D341Med (cell line): ENCODE results near the gene GRM4.

Experiments
- DNase-seq: peaks from one replicate; pipeline ENCODE4 v3.0.0; 2012; ENCODE audit warnings: low spot score

GRM4 gene

DNA sequence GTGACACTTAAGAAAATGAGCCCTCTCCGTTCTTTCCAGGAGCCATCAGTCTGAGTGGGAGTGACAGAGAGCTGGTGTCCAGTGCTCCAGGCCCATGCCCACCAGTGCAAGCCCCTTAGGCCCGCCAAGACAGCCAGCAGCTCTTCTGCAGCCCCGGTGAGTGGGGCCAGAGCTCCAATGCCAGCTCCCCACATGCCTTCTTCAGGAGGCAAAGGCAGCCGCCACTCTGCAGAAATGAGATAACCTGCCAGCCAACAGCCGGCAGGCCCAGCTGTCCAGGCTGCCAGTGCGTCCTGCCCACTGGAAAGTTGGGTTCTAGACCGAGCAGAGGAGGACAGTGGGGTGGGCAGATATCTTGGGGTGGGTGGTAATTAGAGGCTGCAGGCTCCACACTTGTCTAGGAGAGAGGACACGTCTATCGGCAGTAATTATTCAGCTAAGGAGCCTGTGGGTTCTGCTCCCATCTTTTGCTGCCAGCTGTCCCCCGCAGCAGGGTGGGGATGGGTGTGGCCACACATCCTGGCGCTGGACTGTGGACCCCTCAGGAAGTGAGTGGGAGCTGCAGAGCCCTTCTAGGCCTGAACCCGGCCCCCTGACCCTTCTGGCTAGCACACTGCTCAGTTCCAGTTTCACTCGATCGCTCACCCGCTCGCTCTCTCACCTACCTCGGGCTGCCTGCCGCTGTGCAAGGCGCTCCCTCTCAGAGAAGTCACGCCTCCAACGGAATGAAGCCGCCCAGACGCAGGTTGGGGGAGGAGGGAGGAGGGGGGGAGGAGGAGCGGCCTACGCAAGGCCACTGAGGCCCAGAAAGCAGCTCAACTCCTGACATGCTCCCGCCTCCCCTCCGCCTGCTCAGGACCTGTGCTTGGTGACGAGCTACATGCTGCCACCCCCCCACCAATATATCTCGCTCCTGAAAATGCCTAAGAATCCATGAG, 3.6 kb downstream of the GRM4 start:
- DNase-seq, result no peak

DNA sequence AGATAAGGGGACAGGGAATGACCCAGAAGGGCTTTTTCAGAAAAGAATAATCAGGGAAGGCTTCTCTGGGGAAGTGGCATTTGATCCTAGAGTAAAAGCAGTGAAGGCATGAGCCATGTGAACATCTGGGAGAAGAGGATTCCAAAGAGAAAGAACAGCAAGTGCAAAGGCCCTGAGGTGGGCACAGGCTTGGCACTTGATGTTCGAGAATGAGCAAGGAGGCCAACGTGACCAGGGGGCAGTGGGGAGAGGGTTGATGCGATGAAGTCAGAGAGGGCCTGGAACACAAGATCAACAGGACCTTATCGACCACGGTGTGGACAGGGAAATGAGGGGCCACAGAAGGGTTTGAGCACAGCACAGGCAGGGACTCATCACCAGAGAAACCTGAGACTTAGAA, 5.8 kb downstream of the GRM4 start:
- no peak for DNase-seq

DNA sequence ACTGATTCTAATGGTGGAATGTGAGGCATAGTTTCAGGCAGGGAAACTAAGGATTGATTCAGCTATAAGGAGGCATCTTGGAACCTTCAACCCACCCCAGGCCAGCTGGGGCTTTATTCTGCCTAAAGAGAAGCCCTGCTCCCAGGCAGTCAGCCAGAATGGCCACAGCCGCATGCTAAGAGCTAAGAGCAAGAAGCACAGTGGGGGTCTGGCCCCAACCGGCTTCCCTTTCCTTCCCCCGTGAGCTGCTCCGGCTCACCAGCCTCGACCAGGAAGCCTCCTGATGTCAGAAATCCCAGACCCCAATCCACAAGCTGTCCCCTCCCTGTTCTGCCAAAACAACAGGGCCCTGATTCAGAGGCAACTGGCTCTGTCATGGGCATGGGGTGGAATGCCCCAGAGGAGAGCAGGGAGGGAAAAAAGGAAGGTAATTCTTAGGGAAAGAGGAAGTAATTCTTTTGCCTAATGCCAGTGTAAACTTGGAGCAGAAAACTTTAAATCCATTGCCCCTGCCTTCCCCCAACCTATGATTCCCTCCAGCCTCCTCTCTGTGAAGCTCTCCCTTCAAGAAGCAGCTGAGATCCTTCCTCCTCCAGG, 6.9 kb downstream of the GRM4 start:
- DNase-seq, result no peak

DNA sequence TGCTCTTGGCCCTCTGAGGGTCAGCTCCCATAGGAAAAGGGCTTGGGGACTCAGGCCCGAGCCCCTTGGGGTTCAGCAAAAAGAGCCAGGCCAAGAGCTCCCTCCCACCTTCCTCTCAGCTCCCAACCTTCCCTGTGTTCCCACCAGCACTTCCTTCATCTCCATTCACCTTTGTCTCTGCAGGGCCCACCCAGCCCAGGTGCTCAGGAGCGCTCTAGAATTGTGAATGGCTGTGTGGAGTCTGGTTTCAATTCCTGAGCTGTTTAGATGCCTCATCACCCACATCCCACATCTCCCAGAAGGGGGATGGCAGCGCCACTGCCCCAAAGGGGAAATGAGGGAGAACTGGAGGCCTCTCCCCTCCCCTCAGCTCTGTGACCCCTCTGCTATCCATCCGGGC, 7.7 kb downstream of the GRM4 start:
- DNase-seq, result no peak

DNA sequence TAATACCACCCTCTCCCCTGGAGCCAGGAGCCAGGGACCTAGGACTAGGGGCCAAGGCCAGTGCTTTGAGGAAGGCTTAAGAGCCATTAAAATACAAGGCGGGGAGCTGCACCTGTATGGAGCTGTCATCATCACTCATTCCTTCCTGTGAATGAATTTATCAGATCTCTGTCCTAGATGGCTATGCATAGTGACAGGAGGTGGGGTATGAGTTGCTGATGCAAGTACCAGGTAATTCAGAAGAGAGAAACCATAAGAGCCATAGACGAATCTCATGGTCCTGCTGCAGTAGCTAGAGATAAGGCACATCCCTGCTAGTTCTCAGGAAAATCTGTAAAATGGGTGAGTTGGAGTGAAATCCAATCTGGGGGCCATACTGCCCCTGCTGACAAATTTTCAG, 10.3 kb downstream of the GRM4 start:
- no peak for DNase-seq

DNA sequence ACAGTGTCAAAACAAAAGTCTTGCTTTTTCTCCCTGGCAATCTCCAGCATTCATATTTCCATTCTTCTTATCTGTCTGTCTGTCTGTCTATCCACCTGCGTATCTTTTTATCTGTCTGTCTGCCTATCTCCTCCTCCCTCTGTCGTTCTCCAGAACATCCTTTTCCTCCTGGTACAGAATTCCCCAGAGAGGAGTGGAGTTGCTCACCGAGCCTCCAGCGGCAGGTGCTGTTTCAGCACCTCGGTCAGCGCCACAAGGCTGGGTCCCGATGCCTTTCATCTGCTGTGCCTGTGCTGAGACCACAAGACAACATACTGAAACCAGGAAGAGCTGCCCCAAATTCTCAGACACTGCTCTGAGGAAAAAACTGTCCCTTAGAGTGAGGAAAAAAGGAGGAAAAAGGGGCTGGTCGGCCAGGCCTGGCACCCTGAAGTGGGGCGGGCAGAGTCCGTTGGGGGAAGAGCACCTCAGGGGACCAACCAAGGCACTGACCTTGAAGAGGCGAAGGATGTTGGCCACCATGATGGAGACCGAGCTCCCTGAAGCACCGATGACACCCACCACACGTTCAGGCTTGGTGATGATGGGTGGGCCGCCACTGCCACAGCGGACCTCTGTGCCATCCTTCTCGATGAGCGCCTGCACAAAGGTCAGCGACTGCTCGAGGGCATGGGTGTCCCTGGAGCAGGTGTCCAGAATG, 13.3 kb downstream of the GRM4 start:
- no peak for DNase-seq

DNA sequence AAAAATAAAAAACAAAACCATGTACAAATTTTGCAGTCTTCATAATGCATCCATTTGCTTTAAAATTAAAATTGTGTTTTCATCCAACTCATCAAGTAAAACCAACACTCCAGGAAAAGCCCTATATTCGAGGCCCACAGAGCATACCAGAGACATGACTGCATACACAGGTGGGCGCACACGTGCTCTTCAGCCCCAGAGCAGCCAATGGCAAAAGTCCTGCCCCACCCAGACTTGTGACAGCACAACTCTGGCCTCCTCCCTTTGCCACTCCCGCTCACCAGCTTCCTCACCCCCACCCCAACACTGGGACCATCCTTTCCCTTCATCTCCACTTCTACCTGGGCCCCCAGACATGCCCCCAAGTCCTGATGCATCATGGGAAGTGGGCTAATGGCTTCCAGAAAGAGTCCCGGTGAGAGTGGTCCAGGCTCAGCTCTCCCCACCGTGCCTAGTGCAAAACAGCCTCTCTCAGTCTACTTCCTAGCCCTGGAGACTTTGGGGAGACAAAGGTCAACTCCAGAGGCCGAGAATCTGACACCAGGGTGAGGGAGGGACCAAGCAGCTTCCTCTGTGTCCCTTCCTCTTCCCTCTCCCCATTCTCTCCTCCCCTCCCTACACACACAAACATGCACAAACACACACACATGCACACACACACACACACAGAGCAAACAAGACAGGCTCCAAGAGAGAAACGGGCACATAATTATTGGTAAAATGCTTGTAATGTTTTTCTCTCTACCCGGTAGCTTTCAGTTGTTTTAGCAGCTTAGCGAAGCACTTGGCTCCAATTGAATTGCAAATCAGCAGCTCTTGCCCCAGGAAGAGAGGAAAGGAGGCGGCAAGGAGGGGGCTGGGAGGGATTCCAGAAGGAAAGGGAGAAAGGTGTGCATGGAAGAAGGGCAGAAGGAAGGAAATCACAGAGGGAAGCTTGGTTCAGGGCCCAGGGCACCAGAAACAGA, 14.3 kb downstream of the GRM4 start:
- DNase-seq, result no peak

DNA sequence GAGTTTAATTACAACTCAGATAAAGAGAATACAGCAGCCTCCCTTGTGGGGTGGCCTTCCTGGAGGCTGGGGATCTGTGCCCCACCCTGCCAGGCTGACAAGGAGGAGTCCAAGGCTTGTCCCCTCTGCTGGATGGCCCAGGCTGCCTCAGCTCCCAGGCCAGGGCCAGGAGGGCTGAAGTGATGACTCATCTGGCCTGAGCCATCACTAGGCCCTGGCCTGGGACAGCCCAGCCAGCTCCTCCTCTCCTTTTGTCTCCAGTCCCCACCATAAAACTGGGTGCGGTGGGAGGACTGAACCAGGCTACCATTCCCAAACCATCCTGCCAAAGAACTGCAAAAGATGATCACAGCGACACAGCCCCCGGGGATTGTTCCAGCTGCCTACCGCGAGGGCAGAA, 15.0 kb downstream of the GRM4 start:
- no peak for DNase-seq

DNA sequence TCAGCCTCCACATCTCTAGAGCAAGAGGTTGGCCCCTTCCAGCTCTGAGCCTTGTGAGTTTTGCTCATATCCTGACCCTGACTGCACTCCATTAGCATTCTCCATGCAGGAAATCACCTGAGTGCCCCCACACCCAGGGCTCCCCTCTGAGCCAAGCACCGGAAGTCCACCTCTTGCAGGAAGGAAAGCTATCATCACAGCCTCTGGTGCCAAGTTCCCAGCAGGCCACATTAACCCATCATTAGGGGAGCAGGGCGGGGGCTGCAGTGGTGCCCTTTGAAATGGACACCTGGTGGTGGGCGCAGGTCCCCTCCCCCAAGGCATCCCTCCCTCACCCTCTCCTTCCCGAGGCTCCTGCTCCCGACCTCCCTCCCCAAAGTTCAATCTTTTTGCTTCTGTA, 16.1 kb downstream of the GRM4 start:
- no peak for DNase-seq

DNA sequence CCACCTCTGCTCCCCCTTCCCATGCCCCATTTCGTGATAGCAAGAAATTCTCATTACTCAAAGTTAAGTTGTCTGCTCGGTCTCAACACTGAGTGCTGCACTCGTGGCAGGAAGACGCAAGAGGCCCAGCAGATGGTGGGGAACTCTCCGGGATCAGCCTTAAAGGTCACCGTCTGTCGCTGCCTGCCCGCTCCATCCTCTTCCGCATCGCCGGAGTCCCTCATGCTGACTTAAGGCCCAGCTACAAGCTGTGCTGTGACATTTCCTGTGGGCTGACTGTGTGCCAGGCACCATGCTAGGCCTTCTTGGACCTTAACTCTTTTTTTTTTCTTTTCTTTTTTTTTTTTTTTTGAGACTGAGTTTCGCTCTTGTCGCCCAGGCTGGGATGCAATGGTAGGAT, 17.8 kb downstream of the GRM4 start:
- no peak for DNase-seq

DNA sequence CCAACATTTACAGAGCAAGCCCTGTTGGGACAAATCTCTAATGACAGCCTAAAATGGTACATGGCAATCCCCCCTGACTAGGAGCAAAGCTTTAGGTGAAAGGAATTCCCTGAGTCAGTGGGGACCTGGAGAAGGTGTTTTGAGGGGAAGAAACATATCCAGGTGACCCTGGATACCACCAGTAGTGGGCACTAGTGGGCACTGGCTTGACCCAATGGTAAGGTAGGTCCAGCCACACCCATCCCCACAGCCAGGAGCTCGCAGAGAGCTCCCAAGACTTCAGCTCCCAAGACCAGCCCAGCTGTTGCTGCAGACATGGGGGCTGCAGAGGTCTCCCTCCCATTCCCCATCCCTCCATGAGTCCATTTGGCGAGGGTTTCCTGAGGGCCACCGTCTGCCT, 19.5 kb downstream of the GRM4 start:
- no peak for DNase-seq

DNA sequence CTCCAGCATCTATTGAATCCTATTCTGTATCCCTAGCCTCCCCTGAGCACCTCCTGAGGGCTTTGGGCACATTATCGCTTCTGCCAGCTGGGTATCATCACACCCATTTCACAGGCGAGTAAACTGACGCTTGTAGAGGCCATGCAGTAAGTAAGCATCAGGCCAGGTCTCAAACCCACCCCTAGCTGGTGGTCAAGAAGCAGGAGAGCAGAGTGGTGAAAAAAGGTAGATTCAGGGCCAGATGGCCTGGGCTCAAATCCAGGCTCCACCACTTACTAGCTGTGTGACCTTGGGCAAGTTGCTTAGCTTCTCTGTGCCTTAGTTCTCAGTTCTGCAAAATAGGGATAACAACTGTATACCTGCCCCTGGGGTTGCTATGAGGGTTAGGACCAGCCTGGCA, 19.9 kb downstream of the GRM4 start:
- no peak for DNase-seq

DNA sequence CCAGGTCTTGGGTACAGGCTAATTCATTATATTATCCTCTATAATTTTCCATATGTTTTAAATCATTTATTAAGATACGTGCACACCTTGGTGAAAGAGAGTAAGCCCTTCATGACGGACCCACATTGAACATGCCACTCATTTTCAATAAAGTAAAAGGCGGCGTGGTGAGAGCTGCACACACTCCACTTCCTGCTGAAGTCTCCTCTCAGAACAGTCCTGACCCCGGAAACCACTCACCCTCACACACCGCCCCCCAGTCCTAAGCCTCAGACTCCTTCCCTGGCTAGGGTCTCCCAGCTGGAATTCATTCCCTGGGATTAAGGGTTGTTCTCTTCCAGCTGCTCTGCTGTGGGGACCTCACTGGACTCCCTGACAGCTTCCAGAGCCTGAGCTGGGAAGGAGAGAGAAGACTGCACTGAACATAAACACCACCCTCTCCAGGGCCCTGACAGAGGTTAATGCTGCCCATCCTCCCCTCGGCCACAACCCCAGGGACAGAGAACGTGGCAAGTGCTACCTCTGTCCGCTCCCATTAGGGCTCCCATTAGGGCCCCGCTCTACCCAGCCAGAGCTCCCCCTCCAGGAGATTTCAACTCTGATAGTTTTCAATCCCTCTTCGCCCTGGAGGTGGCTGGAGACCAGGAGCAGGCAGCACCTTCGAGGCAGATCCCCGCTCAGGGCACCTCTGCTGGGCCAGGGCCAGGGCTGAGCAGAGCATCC, 24.8 kb downstream of the GRM4 start:
- no peak for DNase-seq

DNA sequence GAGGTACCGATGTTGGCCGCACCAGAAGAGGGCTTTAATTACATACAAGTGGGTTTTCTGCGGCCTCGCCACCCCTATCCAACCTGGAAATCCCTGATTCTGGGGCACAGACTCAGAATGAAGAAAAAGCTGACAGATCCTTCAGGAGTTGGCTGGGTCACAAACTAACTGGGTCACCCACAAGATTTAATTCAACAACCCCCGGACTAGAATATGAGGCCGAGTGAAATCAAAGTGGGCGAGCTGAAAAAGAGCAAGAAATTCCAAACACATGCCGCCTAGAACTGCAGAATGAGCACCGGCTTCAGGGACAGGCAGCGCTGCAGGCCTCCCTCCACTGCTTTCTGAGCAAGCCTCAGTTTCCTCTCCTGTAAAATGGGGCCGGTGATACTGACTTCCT, 30.0 kb downstream of the GRM4 start:
- no peak for DNase-seq

DNA sequence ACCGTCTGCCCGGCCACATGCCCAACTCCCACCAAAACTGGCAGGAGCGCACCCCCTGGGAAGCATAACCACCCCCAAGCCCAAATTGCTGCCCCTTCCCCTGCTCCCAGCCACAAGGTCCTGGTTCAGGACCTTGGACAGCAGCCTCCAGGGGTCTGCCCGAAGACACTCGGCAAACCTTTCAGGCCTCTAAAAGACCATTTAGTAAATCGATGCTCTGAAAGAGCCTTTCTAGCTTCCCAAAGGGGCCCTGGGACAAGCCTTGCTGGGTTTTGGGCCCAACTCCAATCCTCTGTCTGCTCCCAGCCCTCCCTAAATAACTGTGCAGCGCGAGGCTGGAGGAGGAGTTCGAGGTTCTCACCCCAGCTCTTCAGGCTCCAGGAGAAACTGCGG, 30.5 kb downstream of the GRM4 start:
- DNase-seq, result no peak

DNA sequence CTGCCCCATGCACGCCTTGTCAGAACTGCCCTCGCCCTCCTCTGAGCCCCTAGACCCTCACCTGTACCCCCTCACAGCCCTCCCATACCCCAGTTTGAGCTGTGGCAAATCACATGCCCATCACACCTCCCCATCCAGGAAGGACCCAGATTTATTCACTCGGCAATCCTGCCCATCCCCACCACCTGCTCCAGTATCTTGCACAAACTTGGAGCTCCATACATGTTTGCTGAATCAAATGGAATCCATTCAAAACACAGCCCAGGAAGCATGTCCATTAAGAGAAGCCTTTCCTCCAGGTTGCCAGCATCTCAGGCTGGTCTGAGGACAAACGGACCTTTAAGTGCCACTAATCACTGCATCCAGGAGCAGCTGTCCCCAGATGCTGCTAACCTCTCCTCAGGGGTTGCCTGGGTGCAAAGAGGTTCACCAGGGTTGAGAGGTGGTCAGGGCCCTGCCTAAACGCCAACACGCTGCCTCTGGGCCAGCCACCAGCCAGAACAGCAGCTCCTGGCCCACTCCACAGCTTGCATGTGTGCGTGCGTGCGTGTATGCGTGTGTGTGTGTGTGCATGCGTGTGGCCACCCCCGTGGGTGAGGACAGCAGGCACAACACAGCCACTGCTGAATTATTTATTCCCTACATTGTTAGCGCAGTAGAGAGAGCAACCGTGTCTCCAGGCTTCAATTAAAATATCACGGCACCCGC, 31.0 kb downstream of the GRM4 start:
- DNase-seq, result no peak

DNA sequence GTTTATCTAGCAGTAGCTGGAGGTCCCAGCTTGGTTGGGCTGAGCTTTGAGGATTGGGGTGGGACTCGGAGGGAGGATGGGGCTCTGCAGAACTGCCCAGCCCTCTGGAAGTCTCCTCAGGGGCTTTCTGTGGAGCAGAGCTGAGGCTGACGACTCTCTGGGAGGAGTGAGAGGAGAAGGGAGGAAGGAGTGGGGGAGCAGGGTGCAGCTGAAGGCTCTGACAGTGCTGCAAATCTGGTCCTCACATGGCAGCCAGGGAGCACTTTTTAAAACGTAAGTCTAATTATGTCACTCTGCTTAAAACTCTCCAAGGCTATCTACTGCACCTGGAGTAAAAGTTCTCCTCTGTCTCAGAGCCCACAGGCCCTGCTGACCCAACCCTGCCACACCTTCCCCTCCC, 32.4 kb downstream of the GRM4 start:
- DNase-seq, result no peak

DNA sequence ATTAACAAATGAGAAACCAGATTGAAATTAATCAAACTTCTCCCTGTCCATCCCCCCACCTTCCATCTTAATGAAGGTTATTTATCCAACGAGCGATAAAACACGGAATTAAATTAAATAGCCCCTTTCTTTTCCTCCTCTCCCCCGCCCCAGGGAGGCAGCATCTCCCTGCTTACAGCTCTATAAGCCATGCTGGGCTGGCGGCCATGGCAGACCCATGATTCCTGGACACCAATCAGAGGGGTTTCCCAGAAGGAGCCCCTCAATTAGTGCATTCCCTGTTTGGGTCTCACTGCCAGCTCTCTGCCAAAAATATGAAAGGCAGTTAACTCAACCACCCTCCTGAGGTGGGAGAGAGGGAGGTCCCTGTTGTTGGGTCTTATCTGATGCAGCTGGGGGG, 33.8 kb downstream of the GRM4 start:
- DNase-seq, result no peak

DNA sequence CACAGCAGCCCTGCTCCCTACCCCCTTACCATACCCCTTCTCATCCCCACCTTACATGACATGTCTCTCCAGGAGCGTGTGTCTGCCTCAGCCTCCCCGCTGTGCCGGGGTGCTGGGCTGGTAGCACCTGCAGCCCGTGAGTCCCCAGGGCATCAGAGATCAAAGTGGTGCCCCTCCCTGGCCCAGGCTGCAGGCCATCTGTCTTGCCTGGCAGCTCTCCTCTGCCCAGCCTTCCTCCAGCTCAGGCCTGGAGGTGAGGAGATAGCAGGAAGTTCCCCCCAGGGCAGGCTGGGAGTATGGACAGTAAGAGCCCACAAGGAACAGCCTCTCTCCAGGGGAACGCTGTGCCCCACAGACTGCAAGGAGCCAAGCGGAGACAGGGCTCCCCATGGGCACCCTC, 35.3 kb downstream of the GRM4 start:
- no peak for DNase-seq

DNA sequence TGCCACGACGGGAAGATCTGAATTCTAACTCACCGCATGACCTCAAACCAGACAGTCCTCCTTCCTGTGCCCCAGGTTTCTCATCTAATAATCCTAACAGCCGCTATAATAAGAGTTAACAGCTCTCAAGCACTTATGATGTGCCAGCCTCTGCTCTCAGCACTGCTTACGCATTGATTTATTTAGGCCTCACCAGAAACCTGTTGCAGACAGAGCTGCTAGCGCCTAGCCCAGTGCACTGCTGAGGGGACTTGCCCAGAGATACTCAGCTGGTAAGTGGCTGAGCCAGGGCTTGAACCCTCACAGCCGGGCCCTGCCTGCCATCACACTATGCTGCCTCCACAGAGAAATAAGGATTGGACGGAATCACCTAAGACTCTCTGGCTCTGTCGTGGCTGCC, 37.7 kb downstream of the GRM4 start:
- DNase-seq, result no peak

DNA sequence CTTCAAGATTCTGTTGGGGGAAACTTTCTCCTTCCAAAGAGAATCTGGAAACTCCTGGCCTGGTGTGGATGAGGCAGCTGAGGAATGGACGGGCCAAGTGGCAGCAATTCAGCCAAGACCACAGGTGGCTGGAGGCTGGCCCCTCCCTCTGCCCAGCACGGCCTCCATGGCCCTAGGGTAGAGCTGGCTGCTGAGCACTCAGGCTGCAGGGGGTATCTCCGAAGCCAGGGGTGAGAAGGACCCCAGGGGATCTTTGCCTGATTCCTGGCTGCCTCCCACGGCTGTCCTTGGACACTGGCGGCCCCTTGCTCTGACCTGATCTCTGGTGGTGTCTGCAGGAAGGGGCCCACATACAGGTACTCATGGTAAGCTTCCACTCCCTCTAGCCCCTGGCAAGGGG, 39.0 kb downstream of the GRM4 start:
- DNase-seq, result no peak
